Muscle of leg (tissue), 11 donors: ENCODE data around the gene TRIAP1. TPM values are rescaled to one million over a fixed set of nuclear protein-coding genes. Genes with fewer than 3 reads are reported as not detected.

ENCODE experiments used
- DNase-seq: peaks from one replicate; pipeline ENCODE4 v3.0.0; 2013
- H3K27ac ChIP-seq: one replicate; pipeline ENCODE4 v1.5.1; 2013; ENCODE audit warnings: mild to moderate bottlenecking, low read length, control low read depth
- H3K27me3 ChIP-seq: one replicate; pipeline ENCODE4 v1.6.1; 2013; ENCODE audit warnings: low read length; ENCODE audit not compliant: control insufficient read depth, insufficient read depth
- H3K36me3 ChIP-seq: one replicate; pipeline ENCODE4 v1.6.1; 2013; ENCODE audit warnings: low read length; ENCODE audit not compliant: control insufficient read depth, insufficient read depth
- H3K4me1 ChIP-seq: one replicate; pipeline ENCODE4 v1.6.1; 2013; ENCODE audit warnings: low read length; ENCODE audit not compliant: control insufficient read depth, insufficient read depth
- H3K4me3 ChIP-seq: one replicate; pipeline ENCODE4 v1.5.1; 2013; ENCODE audit warnings: low read length, control low read depth
- H3K9me3 ChIP-seq: replicated peaks from 2 replicates; pipeline ENCODE4 v1.6.1; 2013; ENCODE audit warnings: low read depth, low read length; ENCODE audit not compliant: control insufficient read depth
- WGBS: methylation state at CpG from one replicate; pipeline ENCODE4 v1.1.5; 2013; ENCODE audit warnings: missing lambda C conversion rate; ENCODE audit not compliant: insufficient coverage; 5-methylcytosine and 5-hydroxymethylcytosine counted together
- polyA plus RNA-seq, 8 donors: library from polyadenylated mRNA; unstranded; fragments of 120-200 nt; gene quantifications; one replicate each; pipeline versions ENCODE4 v1.2.1 to v1.2.3, GENCODE V29; 2013; ENCODE audit warnings: inconsistent platforms in 1 of 8, low replicate concordance in 1 of 8; ENCODE audit not compliant: insufficient read length in 8 of 8, insufficient read depth in 1 of 8
- total RNA-seq: library from RNA; stranded (reverse); fragments of 120-200 nt; gene quantifications from one replicate; pipeline ENCODE4 v1.2.4, GENCODE V29; 2013

TRIAP1 gene
- total and polyA plus RNA-seq, 9 donors = 26.6 to 37.7 (median 33.9) TPM

GRCh38 chr12:120397824-120398540 is 48.2 kb downstream of the TRIAP1 start:
- H3K27me3 ChIP-seq = peaks cover 24% of the 10 kb centered on the region
- peaks cover 5% of the 10 kb centered on the region for H3K4me1 ChIP-seq
- WGBS = 41% methylated on average over 24 of the region's 33 CpGs
- no peak overlapping the region for H3K27ac ChIP-seq
- H3K9me3 ChIP-seq = no peaks in the 10 kb centered on the region
- no peak for DNase-seq
- H3K36me3 ChIP-seq = no peaks in the 10 kb centered on the region
- H3K4me3 ChIP-seq = no peak overlapping the region

GRCh38 chr12:120394483-120395367 is 51.5 kb downstream of the TRIAP1 start:
- H3K4me1 ChIP-seq = no peaks in the 10 kb centered on the region
- WGBS = 9% methylated on average over 14 of the region's 18 CpGs
- no peak for DNase-seq
- H3K27me3 ChIP-seq = peaks cover 28% of the 10 kb centered on the region
- no peak overlapping the region for H3K4me3 ChIP-seq
- H3K27ac ChIP-seq = no peak overlapping the region
- no peaks in the 10 kb centered on the region for H3K9me3 ChIP-seq
- no peaks in the 10 kb centered on the region for H3K36me3 ChIP-seq

Other genes with a start within 250 kb of the TRIAP1 start
- 4,054 TPM for gene RPLP0, start 245.3 kb downstream of the TRIAP1 start, total RNA-seq
- gene RPLP0, start 245.3 kb downstream of the TRIAP1 start, polyA plus RNA-seq = 1,000 to 10,000 TPM; 3,748 to 4,784 (median 4,368) TPM
- gene PXN, start 180.7 kb downstream of the TRIAP1 start, total RNA-seq = 33.2 TPM
- gene PXN, start 180.7 kb downstream of the TRIAP1 start, polyA plus RNA-seq = 100 to 1,000 TPM in 7 of 8 donors, 10 to 100 TPM in 1; 90.8 to 170 (median 129) TPM
- 2,159 TPM for gene RNU4-2, start 154.5 kb downstream of the TRIAP1 start, total RNA-seq
- 1 to 10 TPM in 1 of 8 donors, not detected in 7; 2.6 TPM for gene RNU4-2, start 154.5 kb downstream of the TRIAP1 start, polyA plus RNA-seq
- 636 TPM for gene RNU4-1, start 153.1 kb downstream of the TRIAP1 start, total RNA-seq
- gene RNU4-1, start 153.1 kb downstream of the TRIAP1 start, polyA plus RNA-seq = not detected
- 6.3 TPM for gene SIRT4, start 144.1 kb downstream of the TRIAP1 start, total RNA-seq
- 1 to 10 TPM; 3.4 to 4.8 (median 4.3) TPM for gene SIRT4, start 144.1 kb downstream of the TRIAP1 start, polyA plus RNA-seq
- 0.75 TPM for gene PLA2G1B, start 118.6 kb downstream of the TRIAP1 start, total RNA-seq
- under 1 TPM in 1 of 8 donors, not detected in 7; 0.36 TPM for gene PLA2G1B, start 118.6 kb downstream of the TRIAP1 start, polyA plus RNA-seq
- gene MSI1, start 77.2 kb downstream of the TRIAP1 start, total RNA-seq = 1.2 TPM
- gene MSI1, start 77.2 kb downstream of the TRIAP1 start, polyA plus RNA-seq = 1 to 10 TPM; 3.6 to 7.3 (median 4.7) TPM
- 211 TPM for gene COX6A1, start 8.3 kb downstream of the TRIAP1 start, total RNA-seq
- 100 to 1,000 TPM; 105 to 149 (median 129) TPM for gene COX6A1, start 8.3 kb downstream of the TRIAP1 start, polyA plus RNA-seq
- gene GATC, start 60 bp upstream of the TRIAP1 start, total RNA-seq = 21.6 TPM
- 10 to 100 TPM; 12.1 to 18.8 (median 14.7) TPM for gene GATC, start 60 bp upstream of the TRIAP1 start, polyA plus RNA-seq
- 71.6 TPM for gene SRSF9, start 23.4 kb upstream of the TRIAP1 start, total RNA-seq
- gene SRSF9, start 23.4 kb upstream of the TRIAP1 start, polyA plus RNA-seq = 100 to 1,000 TPM in 5 of 8 donors, 10 to 100 TPM in 3; 82.3 to 123 (median 103) TPM
- 228 TPM for gene DYNLL1, start 49.7 kb upstream of the TRIAP1 start, total RNA-seq
- 100 to 1,000 TPM; 298 to 403 (median 359) TPM for gene DYNLL1, start 49.7 kb upstream of the TRIAP1 start, polyA plus RNA-seq
- gene COQ5, start 82.8 kb upstream of the TRIAP1 start, total RNA-seq = 34.5 TPM
- 10 to 100 TPM; 32.7 to 42.3 (median 36.9) TPM for gene COQ5, start 82.8 kb upstream of the TRIAP1 start, polyA plus RNA-seq
- gene RNF10, start 88.0 kb upstream of the TRIAP1 start, total RNA-seq = 80.8 TPM
- gene RNF10, start 88.0 kb upstream of the TRIAP1 start, polyA plus RNA-seq = 100 to 1,000 TPM; 151 to 203 (median 171) TPM
- 30.3 TPM for gene POP5, start 135.0 kb upstream of the TRIAP1 start, total RNA-seq
- gene POP5, start 135.0 kb upstream of the TRIAP1 start, polyA plus RNA-seq = 10 to 100 TPM; 22.2 to 31.4 (median 24.8) TPM
- 2.3 TPM for gene CABP1, start 194.2 kb upstream of the TRIAP1 start, total RNA-seq
- gene CABP1, start 194.2 kb upstream of the TRIAP1 start, polyA plus RNA-seq = 1 to 10 TPM; 1.2 to 2.7 (median 2.4) TPM
- 70.2 TPM for gene MLEC, start 240.8 kb upstream of the TRIAP1 start, total RNA-seq
- 10 to 100 TPM; 60.5 to 98.4 (median 81.7) TPM for gene MLEC, start 240.8 kb upstream of the TRIAP1 start, polyA plus RNA-seq